Renal pelvis (tissue), 4 donors: ENCODE data around the gene C6orf15. TPM values are rescaled to one million over a fixed set of nuclear protein-coding genes. Genes with fewer than 3 reads are reported as not detected.

Experiments
- DNase-seq: peaks from one replicate; pipeline ENCODE4 v3.0.0-alpha.2; 2013
- polyA plus RNA-seq, 3 donors: library from polyadenylated mRNA; unstranded; fragments of 120-200 nt; gene quantifications; one replicate each; pipeline ENCODE4 v1.2.1, GENCODE V29; 2013; ENCODE audit not compliant: insufficient read length in 3 of 3

The C6orf15 gene
- polyA plus RNA-seq, 3 donors: not detected

DNA sequence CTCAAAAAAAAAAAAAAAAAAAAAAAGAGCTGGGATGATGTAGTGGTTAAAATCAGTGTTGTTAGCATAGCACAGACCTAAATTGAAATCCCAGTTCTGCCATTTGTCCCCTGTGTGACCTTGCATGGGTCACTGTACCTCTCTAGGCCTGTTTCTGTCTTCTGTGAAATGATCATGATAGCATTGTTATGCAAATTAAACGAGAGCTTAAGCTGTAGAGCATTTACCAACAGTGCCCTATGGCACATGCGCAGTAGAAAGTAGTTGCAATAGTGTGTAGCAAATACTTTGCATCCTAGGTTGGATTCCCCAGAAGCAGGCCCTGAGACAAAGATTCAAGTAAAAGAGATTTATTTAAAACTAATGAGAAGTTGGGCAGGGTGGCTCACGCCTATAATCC is 19.2 kb upstream of the C6orf15 start:
- DNase-seq: no peak

DNA sequence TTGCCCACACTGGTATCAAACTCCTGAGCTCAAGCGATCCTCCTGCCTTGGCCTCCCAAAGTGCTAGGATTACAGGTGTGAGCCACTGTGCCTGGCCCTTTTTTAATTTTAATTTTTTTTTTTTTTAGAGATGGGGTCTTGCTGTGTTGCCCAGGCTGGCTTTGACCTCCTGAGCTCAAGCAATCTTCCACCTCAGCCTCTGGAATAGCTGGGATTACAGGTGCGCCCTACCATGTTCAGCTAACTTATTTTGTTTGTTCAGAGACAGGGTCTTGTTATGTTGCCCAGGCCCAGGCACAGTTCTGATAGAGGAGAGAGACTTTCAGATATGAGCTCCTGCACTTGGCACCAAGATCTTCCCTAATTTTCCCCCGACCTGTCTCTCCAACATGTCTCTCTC is 18.4 kb upstream of the C6orf15 start:
- no peak for DNase-seq

DNA sequence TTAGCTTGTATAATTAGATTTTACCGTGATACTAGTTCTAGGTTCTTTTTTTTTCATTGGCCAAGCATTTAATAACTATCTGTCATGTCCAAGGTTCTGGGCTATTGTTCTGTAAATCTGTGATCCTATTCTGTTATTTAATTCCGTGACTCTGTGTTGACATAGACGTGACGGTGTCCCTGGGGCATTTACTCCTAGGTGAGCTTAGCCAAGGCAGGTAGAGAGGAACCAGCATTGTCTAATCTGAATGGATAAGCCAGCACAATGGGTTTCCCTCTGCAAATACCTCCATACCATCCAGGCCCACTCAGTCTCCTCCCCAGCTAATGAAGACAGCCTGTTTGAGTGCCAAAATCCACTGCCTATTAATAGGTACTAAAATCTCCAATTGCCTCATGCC is 16.8 kb upstream of the C6orf15 start:
- DNase-seq: no peak

DNA sequence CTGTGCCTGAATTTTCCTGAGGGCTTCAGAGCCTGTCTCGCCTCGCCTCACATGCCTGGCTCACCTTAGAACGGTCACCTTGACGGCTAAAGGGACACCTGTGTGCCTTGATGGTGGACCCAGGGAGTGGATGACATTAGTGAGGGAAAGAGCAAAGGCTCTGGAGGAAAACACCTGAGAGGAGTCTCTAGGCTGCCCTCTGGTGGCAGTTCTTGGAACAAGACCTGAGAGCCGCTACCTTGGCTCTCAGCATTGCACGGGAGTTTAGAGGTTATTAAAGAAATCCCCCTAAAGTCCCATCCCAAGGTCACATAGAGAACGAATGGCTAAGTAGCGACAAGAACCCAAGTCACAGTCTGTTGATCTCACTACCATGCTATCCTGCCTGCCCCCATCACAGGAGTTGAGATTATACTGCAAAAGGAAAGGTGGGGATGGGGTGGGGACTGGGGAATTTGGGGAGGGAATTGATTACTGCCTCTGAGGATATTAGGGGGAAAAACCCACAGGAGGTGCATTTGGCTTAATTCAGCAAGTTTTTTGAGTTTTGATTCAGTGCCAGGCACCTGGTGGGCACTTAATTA is 15.8 kb upstream of the C6orf15 start:
- DNase-seq: peak; percentile 50

DNA sequence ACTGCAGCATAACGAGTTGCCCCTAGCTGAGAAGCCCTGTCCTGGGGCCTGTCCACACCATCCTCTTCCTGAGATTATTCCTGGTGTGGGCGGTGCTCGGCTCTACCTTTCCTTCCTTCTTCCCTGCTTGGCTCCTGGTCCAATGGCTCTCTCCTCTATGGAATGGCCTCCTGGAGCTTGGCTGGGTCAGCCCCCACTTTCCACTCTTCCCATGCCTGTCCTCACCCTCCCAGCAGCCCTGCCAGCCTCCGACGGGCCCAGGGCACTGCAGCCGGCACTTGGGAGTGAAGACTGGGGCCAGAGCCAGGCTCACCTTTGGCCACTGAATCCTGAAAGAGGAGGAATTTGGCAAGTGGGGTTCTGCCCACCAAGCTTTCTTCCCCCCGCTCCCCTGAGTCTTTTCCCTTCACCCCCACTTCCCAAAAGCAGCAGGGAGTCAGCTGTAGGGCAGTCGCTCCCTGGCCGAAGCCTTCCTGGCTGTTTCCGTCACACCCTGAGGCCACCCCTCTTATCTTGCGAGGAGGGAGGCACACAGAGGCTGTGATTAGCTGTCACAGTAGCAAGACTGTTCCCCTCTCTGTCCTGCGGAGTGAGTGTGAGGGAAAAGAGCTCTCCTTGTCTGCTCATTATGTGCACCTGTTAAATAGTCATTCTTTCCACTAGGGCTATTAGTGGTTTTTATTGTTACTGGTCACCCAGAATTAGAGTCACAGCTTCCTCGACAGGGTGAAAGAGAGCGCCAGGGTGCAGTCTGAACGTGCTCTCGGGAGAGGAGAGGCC is 14.2 kb upstream of the C6orf15 start:
- DNase-seq: no peak

DNA sequence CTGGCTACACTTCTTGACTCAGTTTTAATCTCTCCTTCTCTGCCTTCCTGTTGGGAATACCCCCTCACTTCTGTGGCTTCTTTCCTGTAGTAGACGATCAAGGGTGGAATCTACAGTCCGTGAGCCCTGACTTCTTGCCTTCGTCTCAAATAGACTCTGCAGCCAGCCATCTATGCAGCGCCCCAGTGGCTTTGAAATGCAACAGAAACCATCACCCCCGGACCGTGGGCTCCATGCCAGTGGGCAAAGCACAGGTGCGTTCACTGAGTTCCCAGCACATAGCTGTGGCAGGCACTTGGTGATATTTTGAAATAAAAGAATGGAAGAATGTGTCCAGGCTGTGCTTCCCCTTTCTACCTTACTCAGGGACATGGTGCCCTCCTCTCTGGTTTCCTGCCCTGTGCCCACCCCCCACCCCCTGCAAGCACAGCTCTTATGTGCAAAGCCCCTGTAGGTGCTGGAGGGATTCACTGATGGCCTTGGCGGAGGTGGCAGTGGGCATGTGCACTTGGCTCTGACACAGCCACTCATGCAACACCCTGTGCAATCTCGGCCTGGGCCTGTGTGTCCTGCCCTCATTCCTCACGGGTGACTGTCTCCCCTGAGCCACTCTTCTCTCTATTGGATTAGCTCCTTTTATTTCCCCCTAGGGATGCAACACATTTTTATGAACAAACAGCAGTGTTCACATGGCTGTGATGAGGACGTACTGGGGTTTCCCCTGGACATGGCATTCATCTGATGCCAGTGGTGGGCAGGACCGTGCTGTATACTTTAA is 13.4 kb upstream of the C6orf15 start:
- no peak for DNase-seq

DNA sequence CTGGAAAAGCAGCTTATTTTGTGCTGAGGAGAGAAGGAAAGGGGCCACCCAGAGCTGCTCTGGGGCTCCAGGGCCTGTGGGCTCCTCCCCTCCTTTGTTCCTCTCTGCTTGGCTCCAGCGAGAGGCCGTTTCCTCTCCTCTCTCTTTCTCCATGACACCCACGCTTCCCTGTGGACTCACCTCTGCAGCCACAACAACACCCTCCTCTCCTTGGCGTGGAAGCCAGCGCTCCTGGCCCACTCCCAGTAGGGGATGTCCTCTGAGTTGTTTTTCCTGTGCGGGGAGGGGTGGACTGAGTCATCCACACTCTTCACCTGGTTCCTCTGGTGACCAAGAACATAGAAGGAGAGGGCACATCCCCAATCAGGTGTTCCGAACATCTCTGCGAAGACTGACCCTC is 12.8 kb upstream of the C6orf15 start:
- DNase-seq: no peak

DNA sequence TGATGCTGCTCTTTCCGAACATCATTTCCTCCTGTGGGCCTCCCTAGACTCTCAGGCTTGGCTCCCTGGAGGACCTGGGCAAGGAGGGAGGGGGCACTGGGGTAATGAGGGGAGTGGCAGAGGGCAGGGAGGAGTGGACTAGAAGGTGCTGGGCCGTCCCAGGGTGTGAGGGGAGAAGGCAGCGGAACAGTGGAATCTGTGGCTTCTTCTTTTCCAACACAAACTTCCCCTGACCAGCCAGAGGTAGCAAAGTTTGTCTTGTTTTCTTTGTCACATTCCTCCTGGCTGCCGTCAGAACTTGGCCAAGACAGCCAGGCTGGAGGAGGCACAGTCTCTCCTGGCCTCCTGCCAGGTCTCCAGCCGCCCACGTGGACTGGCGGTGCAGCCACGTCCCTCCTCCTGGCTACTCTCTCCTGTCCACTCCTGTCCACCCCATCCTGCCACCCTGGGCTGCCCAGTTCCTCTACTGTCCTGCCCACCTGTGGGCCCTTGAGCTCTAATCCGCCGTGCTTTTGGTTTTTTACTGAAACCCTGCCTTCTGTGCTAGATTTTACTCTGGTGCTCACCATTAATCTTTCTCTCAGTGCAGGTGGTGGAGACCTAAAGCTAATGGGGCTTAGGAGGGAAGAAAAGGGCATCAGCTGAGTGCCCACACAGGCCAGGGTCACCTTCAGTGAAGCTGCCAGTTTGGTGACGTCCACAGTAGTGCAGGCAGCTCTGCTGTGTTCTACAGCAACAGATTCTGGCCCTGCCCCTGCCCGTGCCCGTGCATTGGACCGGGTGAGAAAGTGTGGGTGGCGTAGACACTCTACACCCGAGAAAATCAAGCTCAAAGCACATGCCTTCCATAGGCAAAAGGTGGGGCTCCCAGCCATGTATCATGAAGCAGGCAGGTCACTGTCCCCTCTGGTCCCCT is 10.7 kb upstream of the C6orf15 start:
- peak; percentile 86 for DNase-seq

DNA sequence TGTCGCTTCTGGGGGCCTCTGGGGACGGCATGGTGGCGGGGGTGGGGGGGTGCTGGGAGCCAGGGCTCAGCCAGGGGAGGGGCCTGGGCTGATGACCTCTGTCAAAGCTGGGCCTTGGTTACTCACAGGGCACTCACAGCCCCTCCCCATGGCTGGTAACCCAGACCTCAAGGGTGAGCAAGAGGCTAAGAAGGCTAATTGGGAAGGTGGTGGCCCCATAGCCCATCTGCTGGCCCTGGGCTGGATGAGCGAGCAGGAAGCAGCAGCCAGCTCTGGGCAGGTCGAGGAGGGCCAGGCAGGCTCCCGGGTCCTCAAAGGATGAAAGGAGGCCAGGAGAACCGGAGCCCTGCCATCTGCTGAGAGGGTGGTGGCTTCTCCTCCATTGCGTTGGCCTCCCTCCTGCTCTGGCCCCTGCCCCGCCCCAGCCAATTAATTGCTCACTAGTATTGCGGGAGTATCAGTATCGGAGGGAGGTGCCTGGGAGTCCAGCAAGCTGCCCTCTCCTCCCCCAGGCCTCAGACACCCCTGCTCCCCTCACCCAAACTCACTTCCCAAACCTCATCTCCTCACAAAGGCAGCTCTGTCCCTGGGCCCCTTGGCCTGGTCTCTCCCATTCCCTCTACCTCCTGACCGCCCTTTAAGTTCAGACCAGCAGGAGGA is 8.9 kb upstream of the C6orf15 start:
- DNase-seq: no peak

DNA sequence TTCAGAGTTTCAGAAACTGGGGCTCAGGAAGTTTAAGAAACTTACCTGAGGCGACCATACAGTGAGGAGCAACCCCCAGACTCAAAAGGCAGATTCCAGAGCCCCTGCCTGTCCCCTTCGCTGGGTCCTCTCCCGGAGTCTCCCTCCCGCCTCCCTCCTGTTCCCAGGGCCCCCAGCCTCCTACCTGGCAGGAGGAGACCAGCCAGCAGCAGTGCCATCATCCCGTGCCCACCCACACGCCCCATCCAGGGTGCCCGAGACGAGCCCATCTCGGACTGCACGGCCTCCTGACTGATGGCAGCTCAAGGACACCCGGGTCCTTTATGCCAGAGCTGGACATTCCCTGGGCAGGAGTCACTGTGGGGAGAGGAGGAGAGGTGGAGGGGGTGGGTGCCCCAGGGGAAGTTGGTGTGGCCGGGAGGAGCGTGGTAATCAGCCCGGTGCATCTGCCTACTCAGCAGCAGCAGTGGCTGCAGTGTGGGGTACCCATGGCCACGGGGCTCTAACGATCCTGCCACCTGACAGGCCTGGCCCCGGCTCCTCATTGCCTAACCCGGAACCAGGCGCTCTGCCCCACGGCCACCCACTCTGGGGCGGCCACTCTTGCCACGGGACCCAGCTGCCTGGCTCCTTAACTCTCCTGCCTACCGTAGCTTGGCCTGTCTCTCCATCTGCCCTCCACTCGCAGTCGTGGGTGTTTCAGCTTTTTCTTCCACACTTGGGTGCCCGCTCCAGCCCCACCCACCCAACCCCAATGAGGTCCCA is 8.0 kb upstream of the C6orf15 start, which contains the start of gene CDSN:
TSS of gene CDSN (minus strand) at position 296 of the 765 bp plus-strand sequence. CDS start at position 269, 27 bp downstream.
- no peak for DNase-seq

DNA sequence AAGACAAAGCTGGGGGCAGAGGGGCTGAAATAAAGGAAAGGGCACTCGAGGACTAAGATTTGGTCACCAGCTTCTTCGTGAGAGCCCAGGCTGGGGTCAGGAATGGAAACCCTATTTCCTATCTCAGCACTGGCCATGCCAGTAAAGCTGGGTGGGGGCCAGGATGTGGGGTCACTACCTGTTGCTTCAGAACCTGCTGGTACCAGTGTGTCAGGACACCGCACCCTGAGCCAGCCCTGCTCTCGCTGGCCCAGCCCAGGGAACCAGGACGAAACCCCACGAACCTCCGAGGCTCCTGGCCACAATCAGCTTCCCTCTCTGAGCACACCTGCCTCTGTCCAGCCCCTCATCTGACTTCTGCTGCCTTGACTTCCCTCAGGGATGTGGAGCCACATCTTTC is 5.8 kb upstream of the C6orf15 start:
- DNase-seq: no peak

DNA sequence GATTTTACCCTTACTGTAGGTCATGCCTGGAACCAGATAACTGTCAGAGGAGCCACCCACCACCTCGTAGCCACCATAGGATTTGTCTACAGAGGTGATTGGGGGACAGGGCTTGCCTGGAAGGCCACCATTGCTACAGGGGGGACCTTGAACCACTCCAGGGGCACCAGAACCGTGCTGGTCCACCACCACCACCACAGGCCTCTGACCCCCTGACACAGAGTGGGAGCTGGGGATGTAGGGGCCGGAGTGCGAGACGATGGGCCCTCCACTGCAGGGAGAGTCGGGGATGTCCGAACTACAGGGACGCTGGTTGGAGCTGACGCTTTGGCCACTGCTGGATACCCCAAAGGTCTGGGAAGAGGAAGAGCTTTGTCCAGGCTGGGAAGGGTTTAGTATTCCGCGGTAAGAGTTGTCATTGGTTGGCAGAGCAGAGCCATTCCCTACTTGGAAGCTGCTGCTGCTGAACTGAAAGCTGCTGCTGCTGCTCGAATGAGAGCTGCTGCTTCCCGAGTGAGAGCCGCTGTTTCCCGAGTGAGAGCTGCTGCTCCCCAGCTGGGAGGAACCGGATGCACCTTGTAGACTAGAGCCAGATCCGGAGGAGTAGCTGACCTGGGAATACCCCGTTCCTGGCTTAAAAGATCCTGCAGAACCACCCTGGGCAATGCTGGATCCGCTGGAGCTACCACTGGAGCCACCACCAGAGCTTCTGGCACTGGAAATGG is 4.4 kb upstream of the C6orf15 start:
- no peak for DNase-seq

DNA sequence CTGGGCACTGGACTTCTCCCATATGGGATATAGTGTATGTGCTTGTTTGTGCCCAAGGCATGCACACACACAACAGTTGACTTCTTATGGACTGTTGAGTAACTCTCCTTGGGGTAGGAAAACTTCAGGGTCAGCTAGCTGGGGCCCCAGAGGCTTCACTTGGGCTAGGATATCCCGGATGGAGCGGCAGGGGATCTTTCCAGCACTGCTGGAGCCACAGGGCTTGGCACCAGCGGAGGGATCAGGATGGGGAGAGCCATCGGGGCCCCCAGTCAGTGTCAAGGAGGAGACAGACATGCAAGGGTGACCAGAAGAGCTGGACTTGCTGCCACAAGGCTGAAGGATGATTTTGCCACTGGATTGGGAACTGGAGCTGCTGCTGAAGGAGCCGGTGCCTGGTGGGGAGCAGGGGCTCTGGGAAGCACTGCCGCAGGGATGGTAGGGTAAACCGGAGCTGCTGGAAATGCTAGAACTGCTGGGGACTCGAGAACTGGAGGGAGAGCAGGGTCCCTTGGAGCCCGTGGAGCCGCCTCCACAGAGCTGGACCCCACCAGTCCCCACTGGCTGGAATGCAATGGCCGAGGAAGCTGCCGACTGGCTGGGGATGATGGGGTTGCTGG is 3.7 kb upstream of the C6orf15 start:
- DNase-seq: no peak

DNA sequence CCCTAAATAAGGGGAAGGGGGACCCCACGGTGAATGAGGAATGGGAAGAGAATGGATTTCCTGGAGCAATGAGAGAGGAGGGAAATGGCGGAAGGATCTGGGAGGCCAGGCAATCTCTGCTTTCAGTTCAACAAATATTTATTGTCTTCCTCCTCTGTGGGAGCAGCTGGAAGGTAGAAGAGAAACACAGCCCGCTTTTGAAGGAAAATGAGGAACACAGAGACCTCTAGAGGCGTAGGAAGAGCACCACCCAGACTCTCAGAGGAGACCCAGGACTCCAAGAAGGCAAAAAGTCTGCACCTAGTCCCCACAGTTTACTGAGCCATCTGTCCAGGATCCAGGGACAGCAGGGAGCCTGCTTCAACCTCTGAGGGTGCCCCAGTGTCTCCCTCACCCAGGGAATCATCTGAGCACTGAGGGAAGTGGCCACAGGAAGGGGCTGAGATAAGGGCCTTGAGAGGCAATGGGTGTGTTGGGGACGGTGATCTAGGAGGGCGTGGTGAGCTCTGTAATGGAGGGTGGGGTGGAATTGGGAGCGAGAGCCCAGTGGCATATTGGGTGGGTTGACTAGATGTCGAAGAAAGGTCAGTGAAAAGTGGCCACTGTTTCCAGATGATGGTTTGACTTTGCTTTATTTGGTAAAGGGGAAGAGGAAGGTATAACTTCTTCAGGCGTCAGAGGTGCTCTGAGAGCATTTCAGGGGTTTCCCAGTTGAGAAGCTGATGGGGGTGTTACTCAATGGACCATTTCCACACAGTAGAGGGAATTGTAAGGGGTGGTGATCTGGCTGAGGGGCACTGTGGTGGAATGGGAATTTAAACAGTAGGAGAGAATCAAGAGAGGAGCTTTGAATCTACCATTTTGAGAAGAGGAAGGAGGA is 2.8 kb upstream of the C6orf15 start:
- DNase-seq: no peak

DNA sequence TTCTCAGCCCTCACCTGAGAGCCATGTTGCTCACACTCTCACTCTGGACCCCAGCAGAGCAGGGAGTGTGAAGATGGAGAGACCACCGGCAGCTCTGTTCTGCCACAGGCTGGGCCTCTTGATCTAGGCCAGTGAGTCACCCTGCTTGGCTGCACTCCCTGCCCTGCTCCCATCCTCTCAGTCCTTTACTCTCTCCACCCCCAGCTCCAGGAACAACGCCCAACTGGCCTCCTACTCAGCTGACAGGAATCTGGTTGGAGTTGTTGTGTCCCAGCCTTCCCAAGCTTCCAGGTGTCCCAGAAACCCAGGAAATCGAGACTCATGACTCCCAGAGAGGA is 2.1 kb upstream of the C6orf15 start, which contains the start of gene PSORS1C1:
TSS of gene PSORS1C1 (plus strand) at position 260 of the 338 bp plus-strand sequence. CDS start 14,833 bp downstream, outside the sequence.
- no peak for DNase-seq

DNA sequence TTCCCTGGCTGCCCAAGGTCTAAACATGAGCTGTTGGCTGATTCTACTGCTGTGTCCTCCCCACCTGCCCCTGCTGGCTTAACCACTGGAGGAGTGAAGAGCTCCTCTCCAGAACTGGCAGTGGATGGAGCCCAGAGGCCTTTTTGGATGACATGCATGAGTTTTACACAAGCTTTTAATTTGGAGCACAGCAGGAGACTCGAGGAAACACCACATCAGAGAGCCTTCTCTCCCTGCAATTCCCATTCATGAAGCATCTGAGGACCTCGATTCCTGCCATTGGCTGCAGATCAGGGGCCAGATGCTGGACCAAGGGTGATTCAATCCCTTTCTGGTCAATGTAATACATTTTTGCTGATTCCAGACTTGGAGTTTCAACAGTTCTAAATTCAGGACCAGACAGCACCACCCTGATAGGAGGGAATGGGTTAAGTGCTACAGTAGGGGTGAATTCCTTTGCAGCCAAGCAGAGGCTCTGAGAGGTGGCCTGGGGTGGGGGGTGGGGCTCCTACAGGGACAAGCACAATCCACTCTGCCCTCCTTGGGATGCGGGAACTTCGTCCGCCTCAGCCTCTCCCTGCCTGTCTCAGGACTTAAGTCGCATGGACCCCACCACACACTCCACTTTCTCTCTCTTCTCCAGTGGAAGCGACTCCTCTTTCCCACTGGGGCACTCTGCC is 1.6 kb upstream of the C6orf15 start:
- DNase-seq: no peak

DNA sequence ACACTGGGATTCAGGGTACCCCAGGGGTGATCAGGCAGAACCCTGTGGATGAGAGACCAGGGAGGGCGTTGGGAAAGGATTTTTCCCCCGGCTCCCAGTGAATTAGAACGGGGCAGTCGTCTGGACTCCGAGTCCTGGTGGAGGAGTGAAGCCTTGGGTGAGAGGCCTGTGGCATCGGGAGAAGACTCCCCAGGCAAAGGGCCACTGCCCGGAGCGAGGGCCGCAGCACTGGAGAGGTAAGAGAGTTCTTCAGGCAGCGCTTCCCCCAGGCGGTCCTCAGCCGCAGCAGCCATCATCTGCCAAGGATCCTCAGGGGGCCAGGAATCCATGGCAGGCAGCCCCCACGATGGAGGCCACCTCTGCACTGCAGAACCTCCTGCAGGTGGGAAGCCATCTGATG is 663 bp downstream of the C6orf15 start:
- DNase-seq: no peak
